Measurements from ENCODE around the gene KCNN4.
A peak's percentile ranks its signal among the peaks of the same experiment; 100 is the strongest.
"Not testable (repeated sequence)": the region's sequence is repeated elsewhere in the genome, so short reads cannot be mapped to it uniquely, and the experiment has no call there.

Gene KCNN4

DNA sequence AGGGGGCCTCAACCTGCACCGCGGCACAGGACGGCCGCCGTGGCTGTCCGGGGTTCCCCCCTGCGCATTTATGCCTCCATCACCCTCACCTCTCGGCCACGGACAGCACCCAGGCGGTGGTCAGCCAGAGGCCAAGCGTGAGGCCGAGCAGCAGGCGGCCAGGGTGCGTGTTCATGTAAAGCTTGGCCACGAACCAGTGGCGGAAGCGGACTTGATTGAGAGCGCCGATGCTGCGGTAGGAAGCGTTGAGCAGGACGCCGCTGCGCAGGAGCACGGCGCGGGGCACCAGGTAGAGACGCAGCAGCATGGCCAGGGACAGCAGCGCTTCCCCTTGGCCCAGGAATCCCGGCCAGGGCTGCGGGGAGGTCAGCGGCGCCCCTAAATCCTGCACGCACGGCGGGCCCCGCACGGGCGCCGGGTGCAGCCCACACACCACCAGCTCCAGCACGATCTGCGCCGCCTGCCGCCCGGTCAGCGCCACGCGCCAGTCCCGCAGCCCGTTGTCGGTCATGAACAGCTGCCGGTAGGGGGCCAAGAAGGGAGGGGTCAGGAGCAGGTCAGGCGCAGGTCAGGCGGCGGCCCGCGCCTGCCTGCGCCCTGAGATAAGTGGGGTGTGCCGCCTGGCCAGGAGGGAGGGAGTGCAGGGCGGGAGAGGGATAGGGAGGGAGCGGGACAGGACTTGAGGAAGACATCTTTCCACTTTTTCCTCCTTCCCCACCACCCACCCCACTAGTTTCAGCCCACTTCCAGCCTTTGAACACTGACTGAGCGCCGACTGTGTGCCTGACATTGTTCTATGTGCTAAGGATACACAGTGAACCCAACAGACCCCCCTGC is 6.5 kb downstream of the KCNN4 start:
- DNase-seq = peak; percentile 52 to 74 (median 60)

DNA sequence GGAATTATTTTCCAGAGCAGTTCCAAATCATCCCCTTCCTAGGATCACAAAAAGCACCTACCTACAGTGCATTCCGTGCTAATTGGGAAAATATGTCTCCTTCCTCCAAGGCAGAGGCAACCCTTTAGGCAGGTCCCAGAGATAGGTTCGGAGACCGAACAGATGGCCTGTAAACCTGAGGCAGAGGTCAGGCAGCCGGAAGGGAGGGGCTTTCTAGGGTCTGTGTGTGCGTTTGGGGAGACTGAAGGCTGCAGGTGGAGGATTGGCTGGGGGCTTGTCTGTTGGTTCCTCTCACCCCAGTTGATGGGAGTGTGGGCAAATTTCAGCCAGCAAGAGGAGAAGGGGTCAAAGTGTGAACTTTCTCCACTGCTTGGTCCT is 7.1 kb downstream of the KCNN4 start:
- DNase-seq = no peak

DNA sequence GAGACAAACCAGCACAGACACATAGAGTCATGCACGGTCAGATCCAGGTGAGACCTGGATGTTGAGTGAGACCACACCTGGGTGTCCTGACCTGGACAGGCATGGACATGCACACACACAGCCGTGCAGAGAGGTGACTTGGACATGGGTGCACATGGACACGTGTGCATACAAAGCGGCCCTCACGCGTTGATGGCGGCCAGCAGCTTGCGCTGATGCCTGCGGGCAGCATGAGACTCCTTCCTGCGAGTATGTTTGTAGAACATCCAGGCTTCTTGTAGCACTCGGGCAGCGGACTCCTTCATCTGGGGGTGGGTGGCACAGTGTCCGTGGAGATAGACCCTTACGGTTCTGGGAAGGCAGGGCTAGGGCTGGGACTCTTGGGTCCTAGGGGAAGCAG is 11.5 kb downstream of the KCNN4 start:
- no peak for DNase-seq

DNA sequence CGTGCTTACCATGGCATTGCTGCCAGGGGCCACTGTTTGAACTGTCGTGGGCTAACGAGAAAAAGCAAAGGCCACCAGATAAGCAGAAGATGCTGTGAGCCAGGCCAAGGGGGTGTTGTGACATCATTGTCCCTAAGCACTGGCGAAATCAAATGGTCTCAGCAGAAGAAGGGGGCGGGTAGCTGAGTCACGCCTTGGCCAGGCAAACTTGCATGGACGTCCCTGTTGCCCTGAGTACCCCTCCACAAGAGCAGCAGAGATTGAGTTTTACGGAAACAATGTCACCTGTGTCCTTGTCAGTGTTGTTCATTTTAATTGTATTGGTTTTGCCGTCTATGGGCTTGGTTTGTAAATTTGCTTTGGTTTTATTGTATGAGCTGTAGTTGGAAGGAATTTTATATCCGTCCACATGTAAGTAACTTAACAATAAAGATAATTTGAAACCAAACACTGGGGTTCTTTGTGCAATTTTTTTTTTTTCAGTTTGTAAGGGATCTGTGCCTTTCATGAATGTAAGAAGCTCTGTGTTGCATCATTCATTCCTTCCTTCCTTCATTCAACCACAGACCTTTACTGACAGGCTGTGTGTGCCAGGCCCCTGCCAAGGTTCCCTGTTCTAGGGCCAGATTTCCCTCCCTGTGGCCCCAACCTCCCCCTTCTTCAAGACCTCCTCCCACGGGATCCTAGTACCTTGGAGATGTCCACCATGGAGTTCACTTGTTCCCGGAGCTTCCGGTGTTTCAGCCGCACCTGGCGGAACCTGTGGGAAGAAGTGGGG is 12.3 kb downstream of the KCNN4 start:
- peak; percentile 92 to 93 (median 93) for DNase-seq

DNA sequence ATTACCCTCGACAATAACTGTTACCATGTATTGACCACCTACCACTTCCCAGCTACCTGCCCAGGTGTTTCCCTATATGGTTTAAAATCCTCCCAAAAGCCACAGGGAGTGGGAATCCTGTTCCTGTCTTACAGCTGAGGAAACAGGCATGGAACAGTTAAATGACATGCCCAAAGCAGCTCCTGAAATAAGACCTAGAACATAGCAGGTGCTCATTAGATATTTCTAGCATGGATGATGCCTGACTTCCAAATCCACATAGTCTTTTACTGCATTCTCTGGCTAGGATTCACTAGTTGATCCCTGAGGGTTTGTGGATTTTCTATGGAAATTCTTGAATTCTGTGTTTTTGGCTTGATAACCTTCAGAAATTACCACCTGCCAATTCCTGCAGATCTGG is 13.0 kb downstream of the KCNN4 start:
- no peak for DNase-seq

DNA sequence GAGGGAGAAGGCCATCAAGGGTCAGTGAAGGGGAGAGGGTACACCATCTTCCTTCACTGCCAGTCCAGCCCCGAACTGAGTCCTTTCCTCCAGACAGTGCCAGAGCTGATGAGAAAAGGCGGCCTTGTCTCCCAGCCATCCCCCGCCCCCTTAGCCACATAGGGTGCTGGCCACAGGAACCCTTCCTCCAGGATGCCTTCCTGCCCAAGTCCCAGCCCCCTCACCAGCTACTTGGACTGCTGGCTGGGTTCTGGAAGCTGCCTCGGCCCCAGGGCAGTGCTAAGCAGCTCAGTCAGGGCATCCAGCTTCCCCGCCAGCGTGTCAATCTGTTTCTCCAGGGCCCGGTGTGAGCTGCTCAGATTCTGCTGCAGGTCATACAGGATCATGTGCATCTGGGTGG is 13.5 kb downstream of the KCNN4 start:
- no peak for DNase-seq

DNA sequence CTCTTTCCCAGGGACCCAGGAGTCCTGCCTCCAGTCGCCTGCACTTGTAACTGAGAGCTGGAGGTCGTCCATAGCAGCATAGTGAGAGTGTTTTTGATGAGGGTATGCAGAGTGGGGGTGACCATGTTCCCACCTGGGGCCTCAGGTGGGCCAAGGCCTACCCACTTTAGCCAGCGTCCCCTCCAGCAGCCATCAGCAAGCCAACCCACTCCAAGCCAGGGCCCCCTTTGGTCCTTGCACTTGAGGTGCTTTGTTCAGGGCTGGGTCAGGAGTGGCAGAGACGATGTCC is 14.1 kb downstream of the KCNN4 start:
- DNase-seq = no peak

DNA sequence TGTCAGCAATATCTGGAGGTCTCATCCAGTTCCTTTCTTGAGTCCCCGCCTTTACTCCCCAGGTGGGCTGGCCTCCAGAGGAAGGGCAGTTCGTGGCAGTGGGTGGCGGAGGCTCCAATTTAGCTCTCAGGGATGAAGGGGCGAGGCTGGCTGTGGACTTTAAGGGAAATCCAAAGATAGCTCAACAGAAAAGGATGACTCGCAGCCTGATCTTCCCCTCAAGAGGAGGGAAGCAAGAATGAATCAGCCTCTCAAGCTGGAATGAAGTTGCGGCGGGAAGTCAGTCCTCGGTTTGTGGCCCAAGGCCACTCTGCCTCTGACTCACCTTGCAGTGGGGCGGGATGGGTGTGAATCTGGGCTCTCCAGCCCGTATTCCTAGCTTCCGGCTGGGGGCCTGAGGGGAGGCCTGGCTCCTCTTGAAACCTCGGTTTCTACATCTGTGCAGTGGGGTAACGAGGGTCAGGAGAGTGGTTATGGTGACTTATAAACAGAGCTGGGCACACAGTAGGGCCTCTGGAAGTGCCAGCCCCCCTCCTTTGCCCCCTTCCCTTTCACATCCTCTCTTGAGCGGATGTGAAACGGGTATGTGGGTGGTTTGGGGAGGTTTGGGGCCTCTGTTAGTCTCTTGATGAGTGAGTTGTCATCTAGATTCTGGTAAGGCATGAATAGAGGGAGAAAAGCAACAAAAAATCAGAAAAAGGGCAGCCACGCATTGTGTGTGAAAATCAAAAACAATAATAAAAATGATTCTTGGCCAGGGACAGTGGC is 15.5 kb downstream of the KCNN4 start:
- DNase-seq = peak; percentile 96 to 100 (median 98)

DNA sequence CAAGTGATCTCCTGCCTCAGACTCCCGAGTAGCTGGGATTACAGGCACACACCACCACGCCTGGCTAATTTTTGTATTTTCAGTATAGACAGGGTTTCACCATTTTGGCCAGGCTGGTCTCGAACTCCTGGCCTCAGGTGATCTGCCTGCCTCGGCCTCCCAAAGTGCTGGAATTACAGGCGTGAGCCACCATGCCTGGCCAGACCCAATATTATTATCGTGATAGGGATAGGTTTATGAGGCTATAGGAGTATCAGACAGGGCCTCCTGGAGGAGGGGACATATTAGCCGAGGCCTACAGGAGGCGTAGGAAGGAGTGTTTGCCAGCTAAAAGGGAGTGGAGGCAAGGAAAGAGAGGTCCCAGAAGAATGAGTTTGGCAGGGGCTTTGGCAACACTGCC is 16.1 kb downstream of the KCNN4 start:
- not testable (repeated sequence) for DNase-seq

DNA sequence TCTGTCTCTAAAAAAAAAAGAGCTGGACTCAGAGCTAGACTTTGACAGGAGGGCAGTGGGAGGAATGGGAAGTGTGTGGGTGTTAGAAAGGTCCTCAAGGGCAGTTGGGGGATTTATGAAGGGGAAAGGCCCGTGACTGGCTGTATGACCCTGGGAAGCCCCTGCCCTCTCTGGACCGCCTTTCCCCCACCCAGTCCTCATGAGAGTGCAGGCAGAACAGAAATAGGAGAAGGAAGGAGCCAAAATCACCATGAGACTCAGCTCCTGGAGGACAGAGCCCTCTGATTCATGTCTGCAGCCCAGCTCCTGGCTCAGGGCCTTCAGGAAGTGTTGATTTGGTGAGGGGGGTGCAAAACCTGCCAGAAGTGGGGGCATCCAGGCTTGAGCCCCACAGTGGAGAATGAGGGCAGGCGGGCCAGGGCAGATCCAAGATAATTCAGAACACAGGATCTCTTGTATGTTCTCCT is 17.3 kb downstream of the KCNN4 start:
- DNase-seq = peak; percentile 96 to 99 (median 98)

DNA sequence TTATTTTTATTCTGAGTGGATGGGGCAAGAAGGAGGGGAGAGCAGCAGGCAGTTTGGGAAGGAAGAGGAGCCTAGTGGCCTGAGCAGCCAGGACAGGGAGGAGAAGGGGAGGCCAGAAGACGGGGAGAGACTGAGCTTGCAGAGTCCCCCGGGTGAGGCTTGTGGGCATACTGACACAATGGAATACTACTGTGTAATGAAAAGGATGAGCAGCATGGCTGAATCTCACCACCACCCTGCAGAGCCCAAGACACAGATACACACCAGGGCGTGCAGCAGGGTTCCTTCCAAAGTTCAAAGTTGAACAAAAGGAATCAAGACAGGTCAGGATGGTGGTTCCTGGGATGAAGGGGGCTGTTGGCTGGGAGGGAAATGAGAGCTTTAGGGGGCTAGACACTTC is 18.0 kb downstream of the KCNN4 start:
- DNase-seq = no peak

DNA sequence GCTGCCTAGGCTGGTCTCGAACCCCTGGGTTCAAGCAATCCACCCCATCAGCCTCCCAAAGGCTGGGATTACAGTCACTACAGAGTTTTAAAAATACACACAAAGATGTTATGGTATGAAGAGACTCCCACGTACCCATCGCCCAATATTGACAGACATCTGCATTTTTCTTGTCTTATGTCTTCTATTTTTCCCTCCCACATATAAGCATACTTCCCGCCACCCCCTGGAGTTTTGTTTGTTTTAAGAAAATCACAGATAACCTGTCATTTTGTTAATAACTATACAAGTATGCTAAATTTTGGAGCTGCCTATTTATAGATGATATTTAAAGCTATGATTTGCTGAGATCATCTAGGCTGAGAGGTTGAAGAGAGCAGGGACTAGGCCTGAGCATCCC is 19.8 kb downstream of the KCNN4 start:
- no peak for DNase-seq

DNA sequence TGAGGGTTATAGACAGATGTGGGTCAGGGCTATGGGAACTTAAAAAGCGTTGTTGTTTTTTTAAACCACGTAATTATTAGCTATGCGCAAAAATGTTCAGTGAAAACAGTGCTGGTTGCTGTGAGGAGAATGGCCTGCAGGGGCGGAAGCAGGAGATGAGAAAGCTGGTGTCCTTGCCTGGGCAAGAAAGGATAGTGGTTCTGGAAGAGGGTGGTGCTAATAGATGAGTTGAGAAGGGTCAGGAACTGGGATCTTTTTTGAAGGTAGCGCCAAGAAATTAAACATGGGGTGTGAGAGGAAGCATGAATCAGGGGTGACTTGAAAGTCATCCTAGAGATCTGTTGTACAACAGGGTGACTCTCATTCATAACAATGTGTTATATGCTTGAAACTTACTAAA is 21.3 kb downstream of the KCNN4 start:
- DNase-seq = peak; percentile 45 to 58 (median 51)

DNA sequence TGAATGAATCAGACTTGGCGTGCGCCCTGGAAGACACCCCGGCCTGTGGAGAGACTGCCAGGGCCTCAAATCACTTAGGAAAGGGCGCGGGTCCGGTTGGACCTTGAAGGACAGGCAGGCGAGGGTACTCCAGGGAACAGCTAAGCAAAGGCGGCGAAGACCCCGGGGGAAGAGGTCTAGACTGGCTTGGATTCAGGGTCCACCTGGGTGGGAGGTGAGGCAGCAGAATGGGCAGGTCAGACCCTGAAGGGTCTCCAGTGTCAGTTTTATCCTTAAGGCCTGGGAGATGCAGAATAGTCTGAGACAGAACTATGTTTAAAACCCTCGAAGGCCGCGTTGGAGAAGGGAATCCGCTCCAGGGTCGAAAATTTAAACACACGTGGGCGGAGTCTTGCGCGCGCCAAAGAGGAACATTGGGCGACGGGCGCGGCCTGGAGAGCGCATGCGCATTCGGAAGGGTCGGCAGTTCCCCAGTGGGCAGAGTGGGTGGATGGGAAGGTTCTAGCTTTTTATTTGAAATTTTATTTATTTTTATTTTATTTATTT is 25.4 kb downstream of the KCNN4 start:
- DNase-seq = peak; percentile 94 to 97 (median 94)

DNA sequence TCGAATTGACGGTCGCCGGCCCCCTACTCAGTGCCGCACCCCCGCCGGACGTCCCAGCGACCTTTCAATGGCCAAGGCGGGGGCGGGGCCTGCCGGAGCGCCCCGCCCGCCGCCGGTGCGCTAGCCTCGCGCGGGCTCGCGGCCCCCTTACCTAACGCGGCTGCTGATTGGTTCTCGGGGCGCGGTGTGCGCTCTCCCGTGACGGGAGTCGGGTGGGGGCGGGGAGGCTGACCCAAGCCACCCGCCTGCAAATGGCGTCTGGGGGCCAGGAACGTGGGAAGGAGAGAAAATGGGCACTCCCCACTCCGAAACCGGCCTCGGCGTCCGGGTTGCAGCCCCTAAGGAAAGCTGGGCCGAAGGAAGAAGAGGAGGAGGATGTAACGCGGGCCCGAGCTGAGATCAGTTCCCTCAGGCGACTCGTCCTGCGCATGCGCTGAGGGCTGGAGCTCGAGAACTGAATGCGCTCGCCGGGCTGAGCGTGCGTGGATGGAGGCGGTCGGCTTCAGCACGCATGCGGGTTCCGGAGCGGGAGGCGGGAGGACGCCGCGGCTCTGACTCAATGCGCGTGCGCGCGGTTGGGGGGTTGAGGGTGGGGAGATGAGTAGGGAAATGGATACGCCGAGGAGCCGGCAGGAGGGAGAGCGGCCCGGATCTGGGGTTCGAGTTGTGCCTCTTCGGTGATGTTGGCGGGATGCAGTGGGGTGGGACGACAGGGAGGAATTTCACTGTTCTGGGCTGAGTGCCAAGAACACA is 26.1 kb downstream of the KCNN4 start, which contains the start of gene SMG9:
Gene SMG9, minus strand, starts transcription at position 460 of the 753 bp plus-strand sequence. CDS start 4,221 bp downstream, outside the sequence.
- peak; percentile 99 to 100 (median 99) for DNase-seq

DNA sequence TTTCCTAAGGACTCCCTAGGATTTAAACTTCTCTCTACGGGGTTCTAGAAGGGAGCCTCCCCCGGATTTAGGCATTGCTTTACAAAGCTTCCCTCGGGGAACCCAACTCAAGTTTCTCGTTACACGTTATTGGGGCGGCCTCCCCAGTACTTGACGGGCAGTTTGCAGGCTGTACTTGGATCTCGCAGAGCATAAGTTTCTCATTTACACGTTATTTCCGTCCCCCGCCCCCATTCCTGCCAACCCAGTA is 26.6 kb downstream of the KCNN4 start:
- no peak for DNase-seq

DNA sequence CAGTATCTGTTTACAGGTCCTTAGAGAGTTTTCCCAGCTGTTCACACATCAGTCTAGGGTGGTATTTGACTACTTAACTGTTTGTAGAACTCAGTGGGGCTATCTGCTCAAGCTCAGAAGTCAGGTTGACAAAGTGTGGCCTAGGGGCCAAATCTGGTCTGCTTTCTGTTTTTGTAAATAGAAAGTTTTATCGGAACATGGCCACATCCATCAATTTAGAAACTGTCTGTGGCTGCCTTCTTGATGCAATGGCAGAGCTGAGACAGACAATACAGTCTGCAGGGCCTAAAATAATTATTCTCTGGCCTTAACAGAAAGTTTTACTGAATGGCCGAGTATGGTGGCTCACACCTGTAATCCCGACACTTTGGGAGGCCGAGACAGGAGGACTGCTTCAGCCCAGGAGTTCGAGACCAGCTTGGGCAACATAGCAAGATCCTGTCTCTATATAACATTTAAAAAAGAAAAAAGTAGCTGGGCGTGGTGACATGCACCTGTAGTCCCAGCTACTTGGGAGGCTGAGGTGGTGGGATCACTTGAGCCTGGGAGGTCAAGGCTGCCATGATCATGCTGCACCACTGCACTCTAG is 28.4 kb downstream of the KCNN4 start:
- DNase-seq = no peak

DNA sequence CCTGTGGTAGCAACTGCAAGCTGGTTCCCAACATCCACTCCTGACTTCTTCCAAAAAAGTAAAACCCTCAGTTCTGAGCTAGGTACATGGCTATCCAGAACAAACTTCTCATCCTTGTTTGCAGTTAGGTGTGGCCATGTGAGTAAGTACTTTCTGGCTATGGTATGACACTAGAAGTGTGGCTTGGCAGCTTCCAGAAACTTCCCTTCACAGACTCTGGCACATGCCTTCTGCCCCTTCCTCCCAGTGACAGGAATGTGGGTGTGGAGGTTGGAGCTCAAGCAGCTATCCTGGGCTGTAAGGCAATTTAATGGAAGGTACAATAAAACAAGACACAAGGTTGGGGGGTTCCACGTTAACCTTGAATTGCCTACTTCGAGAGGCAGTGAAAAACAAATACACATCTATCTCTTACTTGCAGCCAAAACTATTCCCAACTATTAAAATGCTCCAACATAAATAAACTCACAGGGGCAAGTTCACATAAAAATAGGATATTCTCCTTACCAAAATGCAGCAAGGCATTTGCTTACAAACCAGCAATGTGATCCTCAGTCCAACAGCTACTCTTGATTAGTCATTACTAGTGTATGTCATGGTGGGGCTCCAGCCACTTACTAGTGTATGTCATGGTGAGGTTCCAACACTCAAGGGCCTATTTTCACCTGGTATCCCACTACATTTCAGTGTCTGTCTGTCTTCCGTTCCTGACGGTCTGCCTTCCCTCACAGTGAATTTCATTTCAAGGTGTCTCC is 29.1 kb downstream of the KCNN4 start:
- peak; percentile 48 to 52 (median 49) for DNase-seq

DNA sequence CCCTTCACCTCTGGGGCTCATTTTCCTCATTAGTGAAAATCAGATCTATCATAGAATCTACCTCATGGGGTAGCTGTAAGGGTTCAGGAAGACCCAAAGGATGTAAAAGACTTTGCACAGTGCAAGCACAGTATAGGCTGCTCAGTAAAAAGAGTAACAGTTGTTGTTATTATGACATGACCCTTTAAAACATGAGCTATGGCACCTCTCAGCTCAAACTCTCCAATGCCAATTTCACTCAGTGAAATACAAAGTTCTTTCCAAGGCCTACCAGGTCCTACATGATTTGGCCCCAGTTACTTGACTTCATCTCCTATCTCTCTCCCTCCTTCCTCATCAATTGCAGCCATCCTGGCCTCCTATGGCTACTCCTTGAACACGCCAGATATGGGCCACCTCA is 30.9 kb downstream of the KCNN4 start:
- no peak for DNase-seq

DNA sequence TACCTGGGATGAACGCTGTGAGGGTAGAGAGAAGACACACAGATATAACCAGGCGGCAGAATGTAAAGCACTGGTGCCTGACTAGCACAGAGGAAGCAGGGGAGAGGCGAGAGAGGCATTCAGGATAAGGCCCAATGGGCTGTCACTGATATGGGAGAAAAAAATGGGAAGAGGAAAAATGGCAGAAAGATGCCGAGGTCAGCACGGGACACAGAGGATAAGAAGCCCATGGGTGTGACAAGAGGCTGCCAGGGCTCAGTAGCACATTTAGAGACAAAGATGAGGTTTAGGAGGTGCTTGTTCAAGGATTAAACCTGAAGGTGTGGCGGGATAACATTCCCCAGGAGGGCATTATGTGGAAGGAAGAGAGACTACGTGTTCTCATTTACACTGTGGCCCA is 31.6 kb downstream of the KCNN4 start:
- DNase-seq = no peak

DNA sequence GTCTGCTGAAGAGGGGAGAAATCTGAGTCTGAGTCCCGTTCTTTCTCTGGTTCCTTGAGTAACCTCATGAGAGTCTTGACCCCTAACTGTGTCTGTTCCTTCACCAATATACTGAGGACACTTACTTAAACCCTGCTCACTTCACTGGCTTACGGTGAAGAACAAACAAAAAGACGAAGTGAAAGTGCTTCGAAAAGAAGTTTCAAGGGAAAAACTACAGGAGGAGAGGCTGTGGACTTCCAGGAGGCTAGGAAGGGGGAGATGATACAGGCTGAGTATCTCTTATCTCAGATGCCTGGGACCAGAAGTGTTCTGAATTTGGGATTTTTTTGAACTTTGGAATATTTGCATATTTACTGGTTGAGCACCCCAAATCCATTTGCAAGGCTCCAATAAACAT is 32.1 kb downstream of the KCNN4 start:
- DNase-seq = no peak

DNA sequence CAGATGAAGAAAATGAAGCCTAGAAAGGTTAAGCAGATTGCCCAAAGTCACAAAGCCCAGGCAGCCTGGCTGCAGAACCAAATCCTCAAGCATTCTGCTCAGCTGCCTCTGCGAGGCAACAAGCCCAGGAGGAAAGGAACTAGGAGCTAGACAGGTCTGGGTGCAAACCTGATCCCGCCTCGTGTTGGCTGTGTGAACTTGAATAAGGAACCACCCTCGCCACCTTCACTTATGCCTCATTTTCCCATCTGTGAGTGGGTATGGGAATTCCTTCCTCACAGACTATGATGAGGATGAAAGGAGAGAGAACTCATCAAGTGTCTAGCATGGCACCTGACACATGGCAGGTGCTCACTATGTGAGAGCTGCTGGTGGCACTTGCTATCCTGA is 32.6 kb downstream of the KCNN4 start:
- DNase-seq = no peak
